Measurements from ENCODE around the gene ATP2A1.
"Not testable (repeated sequence)": the region's sequence is repeated elsewhere in the genome, so short reads cannot be mapped to it uniquely, and the experiment has no call there.

ATP2A1 gene

GRCh38 chr16:28881565-28881964, 3.3 kb downstream of the ATP2A1 start:
- not testable (repeated sequence) for DNase-seq (ENCODE audit: low read depth)

- DNase-seq (ENCODE audit: low read depth), result no peak
Measured at GRCh38 chr16:28882551-28883160, 4.4 kb downstream of the ATP2A1 start.

- no peak for DNase-seq (ENCODE audit: low read depth)
Measured at GRCh38 chr16:28883221-28883996, 5.1 kb downstream of the ATP2A1 start.

GRCh38 chr16:28884045-28884444, 5.8 kb downstream of the ATP2A1 start:
- DNase-seq (ENCODE audit: low read depth), result no peak

- no peak for DNase-seq (ENCODE audit: low read depth)
Measured at GRCh38 chr16:28886945-28887344, 8.7 kb downstream of the ATP2A1 start.

GRCh38 chr16:28890355-28890754, 12.1 kb downstream of the ATP2A1 start:
- not testable (repeated sequence) for DNase-seq (ENCODE audit: low read depth)

- no peak for DNase-seq (ENCODE audit: low read depth)
Measured at GRCh38 chr16:28891964-28892890, 13.9 kb downstream of the ATP2A1 start.

GRCh38 chr16:28893291-28893690, 15.0 kb downstream of the ATP2A1 start:
- DNase-seq (ENCODE audit: low read depth), result no peak

GRCh38 chr16:28895609-28896008, 17.3 kb downstream of the ATP2A1 start:
- DNase-seq (ENCODE audit: low read depth), result no peak

GRCh38 chr16:28897826-28898225, 19.5 kb downstream of the ATP2A1 start:
- DNase-seq (ENCODE audit: low read depth), result no peak

GRCh38 chr16:28898266-28898665, 20.0 kb downstream of the ATP2A1 start:
- no peak for DNase-seq (ENCODE audit: low read depth)

- DNase-seq (ENCODE audit: low read depth), result no peak
Measured at GRCh38 chr16:28898942-28899341, 20.7 kb downstream of the ATP2A1 start.

- no peak for DNase-seq (ENCODE audit: low read depth)
Measured at GRCh38 chr16:28899882-28900590, 21.7 kb downstream of the ATP2A1 start.

- no peak for DNase-seq (ENCODE audit: low read depth)
Measured at GRCh38 chr16:28900601-28901000, 22.3 kb downstream of the ATP2A1 start.

GRCh38 chr16:28901862-28902261, 23.6 kb downstream of the ATP2A1 start:
- no peak for DNase-seq (ENCODE audit: low read depth)

GRCh38 chr16:28902909-28903308, 24.6 kb downstream of the ATP2A1 start:
- DNase-seq (ENCODE audit: low read depth), result no peak

GRCh38 chr16:28903344-28904042, 25.2 kb downstream of the ATP2A1 start:
- DNase-seq (ENCODE audit: low read depth), result no peak

- DNase-seq (ENCODE audit: low read depth), result no peak
Measured at GRCh38 chr16:28904363-28904762, 26.1 kb downstream of the ATP2A1 start.

- DNase-seq (ENCODE audit: low read depth), result no peak
Measured at GRCh38 chr16:28904828-28905227, 26.5 kb downstream of the ATP2A1 start.

GRCh38 chr16:28905229-28905754, 27.0 kb downstream of the ATP2A1 start:
- DNase-seq (ENCODE audit: low read depth), result no peak

- no peak for DNase-seq (ENCODE audit: low read depth)
Measured at GRCh38 chr16:28905800-28906372, 27.6 kb downstream of the ATP2A1 start.

Measured in stimulated activated CD8-positive, alpha-beta memory T cell treated with anti-CD3 and anti-CD28 coated beads, Interleukin-15, amount 100 ng/mL, for 1 hour (primary cell).